ENCODE results near the gene LITAF. TPM values are rescaled to one million over a fixed set of nuclear protein-coding genes. Genes with fewer than 3 reads are reported as not detected.

LITAF gene
- total and polyA plus RNA-seq, 4 donors: 5.2 to 65.2 (median 36.0) TPM

- TF ChIP-seq REST (IDR thresholded peaks at IDR 0.05) (no peak), EGR1 (IDR thresholded peaks at IDR 0.05; ENCODE audit: low read depth in 2 of 2) (no peak), FOXA2 (IDR thresholded peaks at IDR 0.05) (no peak), JUND (IDR thresholded peaks at IDR 0.05) (no peak), TAF1 (conservative IDR thresholded peaks at IDR 0.05) (no peak)
Measured at GRCh38 chr16:11511328-11511727, 75.4 kb downstream of the LITAF start (continued).

GRCh38 chr16:11510178-11510973, 76.3 kb downstream of the LITAF start:
- no peaks in the 10 kb centered on the region for H3K4me1 ChIP-seq (ENCODE audit: control insufficient read depth in 4 of 4, insufficient read depth in 4 of 4, low read length in 3 of 4)
- no peak for TF ChIP-seq RXRA (IDR thresholded peaks at IDR 0.05)
- no peak for TF ChIP-seq TAF1 (conservative IDR thresholded peaks at IDR 0.05)
- TF ChIP-seq NR2F2 (IDR thresholded peaks at IDR 0.05): no peak
- no peak for TF ChIP-seq ATF3 (IDR thresholded peaks at IDR 0.05)
- TF ChIP-seq GABPA (IDR thresholded peaks at IDR 0.05 in 1 of 2, conservative IDR thresholded peaks at IDR 0.05 in 1 of 2): no peak
- no peak for TF ChIP-seq CTCF (IDR thresholded peaks at IDR 0.05; ENCODE audit: low read depth, low read length, missing input control)
- TF ChIP-seq ZBTB33 (IDR thresholded peaks at IDR 0.05): no peak
- TF ChIP-seq YY1 (IDR thresholded peaks at IDR 0.05): no peak
- TF ChIP-seq RAD21 (IDR thresholded peaks at IDR 0.05): no peak
- TF ChIP-seq REST (IDR thresholded peaks at IDR 0.05): no peak
- TF ChIP-seq EGR1 (IDR thresholded peaks at IDR 0.05; ENCODE audit: low read depth in 2 of 2): no peak
- no peak for TF ChIP-seq HNF4G (IDR thresholded peaks at IDR 0.05)
- TF ChIP-seq HNF4A (conservative IDR thresholded peaks at IDR 0.05): no peak
- TF ChIP-seq MAX (IDR thresholded peaks at IDR 0.05): no peak
- TF ChIP-seq FOXA2 (IDR thresholded peaks at IDR 0.05): no peak
- no peak for TF ChIP-seq FOXA1 (IDR thresholded peaks at IDR 0.05)
- TF ChIP-seq SP1 (IDR thresholded peaks at IDR 0.05): no peak
- no peak for TF ChIP-seq JUND (IDR thresholded peaks at IDR 0.05)
- H3K4me3 ChIP-seq (ENCODE audit: low read depth in 1 of 3, low read length in 3 of 3): no peak overlapping the region
- H3K27me3 ChIP-seq (ENCODE audit: control insufficient read depth in 4 of 4, insufficient read depth in 4 of 4, low read length in 3 of 4): no peaks in the 10 kb centered on the region
- no peaks in the 10 kb centered on the region for H3K9me3 ChIP-seq (ENCODE audit: control insufficient read depth in 4 of 4, low read length in 3 of 4)
- H3K27ac ChIP-seq (ENCODE audit: low read depth in 1 of 2, low read length in 2 of 2): no peak overlapping the region
- 82% methylated on average over 12 of the region's 12 CpGs for WGBS
- no peak for DNase-seq (ENCODE audit: low spot score)
- H3K9ac ChIP-seq (ENCODE audit: low read depth in 1 of 2, low read length in 2 of 2): no peak overlapping the region
- H3K36me3 ChIP-seq (ENCODE audit: control insufficient read depth in 4 of 4, insufficient read depth in 3 of 4, low read depth in 1 of 4, low read length in 3 of 4): no peaks in the 10 kb centered on the region
